ENCODE measurements around the gene TRIM73. TPM values are rescaled to one million over a fixed set of nuclear protein-coding genes. Genes with fewer than 3 reads are reported as not detected.
"Not testable (repeated sequence)": the region's sequence is repeated elsewhere in the genome, so short reads cannot be mapped to it uniquely, and the experiment has no call there.

Gene TRIM73
- total and polyA plus RNA-seq, 2 donors from 2014 or later: 3.8 to 4.3 TPM

DNA sequence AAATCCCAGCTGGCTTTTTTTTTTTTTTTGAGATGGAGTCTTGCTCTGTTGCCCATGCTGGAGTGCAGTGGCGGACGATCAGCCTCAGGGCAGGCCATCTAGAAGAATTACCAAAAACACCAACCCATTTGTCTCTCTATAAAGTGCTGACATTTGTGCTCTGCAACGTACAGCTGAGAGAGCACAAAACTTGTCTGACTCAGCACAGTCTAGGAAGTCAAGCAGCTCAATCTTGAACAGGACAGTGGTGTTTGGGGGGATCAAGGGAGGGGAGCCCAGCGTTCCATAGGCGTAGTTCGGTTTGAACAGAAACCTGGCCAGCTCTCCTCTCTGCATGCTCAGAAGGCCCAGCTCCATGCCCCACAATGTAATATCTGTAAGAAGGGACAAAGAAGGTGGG, 2.2 kb upstream of the TRIM73 start:
- not testable (repeated sequence) for FAIRE-seq

DNA sequence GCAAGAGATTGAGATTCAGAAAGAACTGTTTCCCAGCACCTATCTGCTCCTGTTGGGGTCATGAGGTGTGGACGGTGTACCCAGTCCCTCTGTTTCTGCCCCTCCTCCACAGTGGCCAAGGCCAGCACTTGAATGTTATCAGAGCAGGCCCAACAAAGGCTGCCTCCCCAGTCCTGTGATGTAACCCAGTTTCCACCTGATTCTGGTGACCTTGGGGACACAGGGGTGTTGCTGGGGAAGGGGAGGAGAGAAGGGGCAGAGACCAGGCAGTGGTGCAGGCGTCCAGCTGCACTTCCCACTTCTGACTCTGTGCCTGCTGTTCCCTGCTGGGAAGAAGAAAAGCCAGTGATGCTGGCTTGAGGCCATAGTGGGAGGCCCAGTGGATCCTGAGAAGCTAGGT, 2.4 kb downstream of the TRIM73 start:
- intact Hi-C loops (cut with DNase I): not testable (repeated sequence)

More for the DNA sequence above, 2.2 kb upstream of the TRIM73 start:
- H3K36me3 ChIP-seq (ENCODE audit: control insufficient read depth in 2 of 3, insufficient read depth in 3 of 3, low read length in 3 of 3); H3K9me3 ChIP-seq (ENCODE audit: control insufficient read depth in 2 of 3, insufficient read depth in 1 of 3, low read length in 3 of 3); H3K27me3 ChIP-seq (ENCODE audit: control insufficient read depth, insufficient read depth, low read length); intact Hi-C loops (cut with DNase I); H3K4me3 ChIP-seq (ENCODE audit: low read length in 3 of 3); H3K4me1 ChIP-seq (ENCODE audit: control insufficient read depth in 2 of 3, insufficient read depth in 2 of 3, low read depth in 1 of 3, low read length in 3 of 3); H3K9ac ChIP-seq (ENCODE audit: low read length in 3 of 3); DNase-seq; H3K27ac ChIP-seq (ENCODE audit: low read depth in 2 of 2, low read length in 2 of 2): not testable (repeated sequence)

DNA sequence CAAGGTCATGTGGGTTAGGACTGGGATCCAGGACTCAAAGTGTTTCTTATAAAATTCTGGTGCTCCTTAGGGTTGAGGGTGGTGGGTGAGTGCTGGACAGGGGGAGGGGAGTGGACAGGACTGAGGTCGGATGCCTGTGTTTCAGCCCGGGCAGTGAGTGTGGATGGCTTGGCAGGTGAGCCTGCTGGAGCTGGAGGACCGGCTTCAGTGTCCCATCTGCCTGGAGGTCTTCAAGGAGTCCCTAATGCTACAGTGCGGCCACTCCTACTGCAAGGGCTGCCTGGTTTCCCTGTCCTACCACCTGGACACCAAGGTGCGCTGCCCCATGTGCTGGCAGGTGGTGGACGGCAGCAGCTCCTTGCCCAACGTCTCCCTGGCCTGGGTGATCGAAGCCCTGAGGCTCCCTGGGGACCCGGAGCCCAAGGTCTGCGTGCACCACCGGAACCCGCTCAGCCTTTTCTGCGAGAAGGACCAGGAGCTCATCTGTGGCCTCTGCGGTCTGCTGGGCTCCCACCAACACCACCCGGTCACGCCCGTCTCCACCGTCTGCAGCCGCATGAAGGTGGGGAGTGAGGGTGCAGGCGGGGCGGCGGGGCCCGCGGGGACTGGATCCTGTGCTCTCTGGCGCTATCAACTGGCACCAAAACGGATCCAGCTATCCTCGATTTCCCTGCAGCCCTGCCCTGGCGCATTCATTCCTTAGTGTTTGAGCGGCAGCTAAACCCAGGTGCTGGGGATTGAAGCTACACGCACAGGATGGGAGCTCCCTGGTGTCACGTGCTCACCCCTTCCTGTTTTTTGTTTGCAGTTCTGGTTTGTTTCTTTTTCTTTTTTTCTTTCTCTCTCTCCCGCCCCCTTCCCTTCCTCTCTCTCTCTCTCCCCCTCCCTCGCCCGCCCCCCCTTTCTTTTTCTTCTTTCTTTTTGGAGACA, 3.6 kb downstream of the TRIM73 start:
- H3K36me3 ChIP-seq (ENCODE audit: control insufficient read depth in 2 of 3, insufficient read depth in 3 of 3, low read length in 3 of 3); H3K4me3 ChIP-seq (ENCODE audit: low read length in 3 of 3); H3K27ac ChIP-seq (ENCODE audit: low read depth in 2 of 2, low read length in 2 of 2); H3K27me3 ChIP-seq (ENCODE audit: control insufficient read depth, insufficient read depth, low read length); DNase-seq; FAIRE-seq; intact Hi-C loops (cut with DNase I); H3K9me3 ChIP-seq (ENCODE audit: control insufficient read depth in 2 of 3, insufficient read depth in 1 of 3, low read length in 3 of 3); H3K4me1 ChIP-seq (ENCODE audit: control insufficient read depth in 2 of 3, insufficient read depth in 2 of 3, low read depth in 1 of 3, low read length in 3 of 3); H3K9ac ChIP-seq (ENCODE audit: low read length in 3 of 3): not testable (repeated sequence)

More for the DNA sequence above, 2.4 kb downstream of the TRIM73 start:
- H3K27ac ChIP-seq (ENCODE audit: low read depth in 2 of 2, low read length in 2 of 2); H3K4me1 ChIP-seq (ENCODE audit: control insufficient read depth in 2 of 3, insufficient read depth in 2 of 3, low read depth in 1 of 3, low read length in 3 of 3); FAIRE-seq; DNase-seq; H3K27me3 ChIP-seq (ENCODE audit: control insufficient read depth, insufficient read depth, low read length); H3K9me3 ChIP-seq (ENCODE audit: control insufficient read depth in 2 of 3, insufficient read depth in 1 of 3, low read length in 3 of 3); H3K36me3 ChIP-seq (ENCODE audit: control insufficient read depth in 2 of 3, insufficient read depth in 3 of 3, low read length in 3 of 3); H3K4me3 ChIP-seq (ENCODE audit: low read length in 3 of 3); H3K9ac ChIP-seq (ENCODE audit: low read length in 3 of 3): not testable (repeated sequence)

DNA sequence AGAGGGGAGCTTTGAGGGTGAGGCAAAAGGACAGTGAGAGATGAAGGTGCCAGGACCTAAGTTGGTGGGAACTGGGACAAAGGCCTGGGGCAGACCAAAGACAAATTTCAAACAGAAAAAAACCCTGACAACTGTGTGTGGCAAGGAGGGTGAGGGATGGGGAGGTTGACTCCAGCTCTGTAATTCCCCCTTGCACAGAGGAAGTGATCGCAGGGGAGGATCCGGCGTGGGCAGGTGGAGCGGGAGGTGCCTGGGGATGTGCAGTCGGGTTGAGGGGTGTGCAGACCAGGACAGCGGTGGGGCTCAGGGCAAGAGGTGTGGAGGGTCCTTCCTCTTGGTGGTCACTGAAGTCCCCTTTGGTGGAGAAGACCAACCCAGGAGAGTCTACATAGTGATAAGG, 5.1 kb downstream of the TRIM73 start:
- FAIRE-seq; DNase-seq; H3K4me1 ChIP-seq (ENCODE audit: control insufficient read depth in 2 of 3, insufficient read depth in 2 of 3, low read depth in 1 of 3, low read length in 3 of 3); H3K4me3 ChIP-seq (ENCODE audit: low read length in 3 of 3); H3K9ac ChIP-seq (ENCODE audit: low read length in 3 of 3); H3K27ac ChIP-seq (ENCODE audit: low read depth in 2 of 2, low read length in 2 of 2); H3K9me3 ChIP-seq (ENCODE audit: control insufficient read depth in 2 of 3, insufficient read depth in 1 of 3, low read length in 3 of 3); H3K27me3 ChIP-seq (ENCODE audit: control insufficient read depth, insufficient read depth, low read length); intact Hi-C loops (cut with DNase I); H3K36me3 ChIP-seq (ENCODE audit: control insufficient read depth in 2 of 3, insufficient read depth in 3 of 3, low read length in 3 of 3): not testable (repeated sequence)

DNA sequence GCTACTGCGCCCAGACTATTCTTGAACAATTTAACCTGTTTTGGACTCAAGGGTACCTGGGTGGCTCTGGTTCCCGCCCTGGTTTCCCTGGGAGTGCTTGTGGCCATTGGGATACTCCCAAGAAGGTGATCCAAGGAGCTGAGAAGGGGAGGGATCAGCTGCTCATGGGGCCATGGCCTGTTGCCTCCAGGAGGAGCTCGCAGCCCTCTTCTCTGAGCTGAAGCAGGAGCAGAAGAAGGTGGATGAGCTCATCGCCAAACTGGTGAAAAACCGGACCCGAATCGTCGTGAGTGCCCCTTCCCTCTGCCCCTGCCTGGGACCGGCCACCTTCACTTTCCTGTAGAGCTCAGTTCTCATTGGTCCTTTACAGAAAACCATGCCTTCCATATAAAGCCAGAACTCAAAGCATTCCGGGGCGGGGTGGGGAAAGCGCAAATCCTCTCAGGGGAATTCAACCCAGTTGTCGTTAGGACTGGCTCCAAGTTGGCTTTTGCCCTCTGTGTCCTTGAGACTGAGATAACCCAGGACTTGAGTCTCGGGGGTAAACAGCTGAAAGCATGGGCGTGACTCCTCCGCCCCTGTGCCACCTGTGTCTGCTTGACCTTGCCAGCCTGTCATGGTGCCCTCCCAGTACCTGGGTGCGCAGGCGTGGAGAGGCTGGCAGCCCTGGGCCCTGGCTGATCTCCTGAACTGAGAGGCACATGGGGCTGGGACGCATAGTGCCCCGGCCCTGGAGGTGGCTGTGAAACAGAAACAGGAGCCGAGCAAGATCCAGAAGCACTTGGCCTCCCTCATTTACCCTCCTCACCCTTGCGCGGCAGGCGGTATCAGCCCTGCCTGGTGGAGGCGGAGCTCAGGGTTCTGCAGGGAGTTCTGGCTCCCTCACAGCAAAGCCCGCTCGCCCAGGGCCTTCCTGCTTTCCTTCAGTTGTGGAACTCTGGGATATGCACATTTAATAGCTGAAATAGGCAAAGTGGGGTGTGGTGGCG, 8.3 kb downstream of the TRIM73 start:
- H3K36me3 ChIP-seq (ENCODE audit: control insufficient read depth in 2 of 3, insufficient read depth in 3 of 3, low read length in 3 of 3); H3K4me1 ChIP-seq (ENCODE audit: control insufficient read depth in 2 of 3, insufficient read depth in 2 of 3, low read depth in 1 of 3, low read length in 3 of 3); H3K9me3 ChIP-seq (ENCODE audit: control insufficient read depth in 2 of 3, insufficient read depth in 1 of 3, low read length in 3 of 3); intact Hi-C loops (cut with DNase I); H3K27me3 ChIP-seq (ENCODE audit: control insufficient read depth, insufficient read depth, low read length); H3K27ac ChIP-seq (ENCODE audit: low read depth in 2 of 2, low read length in 2 of 2); FAIRE-seq; H3K4me3 ChIP-seq (ENCODE audit: low read length in 3 of 3); H3K9ac ChIP-seq (ENCODE audit: low read length in 3 of 3); DNase-seq: not testable (repeated sequence)

DNA sequence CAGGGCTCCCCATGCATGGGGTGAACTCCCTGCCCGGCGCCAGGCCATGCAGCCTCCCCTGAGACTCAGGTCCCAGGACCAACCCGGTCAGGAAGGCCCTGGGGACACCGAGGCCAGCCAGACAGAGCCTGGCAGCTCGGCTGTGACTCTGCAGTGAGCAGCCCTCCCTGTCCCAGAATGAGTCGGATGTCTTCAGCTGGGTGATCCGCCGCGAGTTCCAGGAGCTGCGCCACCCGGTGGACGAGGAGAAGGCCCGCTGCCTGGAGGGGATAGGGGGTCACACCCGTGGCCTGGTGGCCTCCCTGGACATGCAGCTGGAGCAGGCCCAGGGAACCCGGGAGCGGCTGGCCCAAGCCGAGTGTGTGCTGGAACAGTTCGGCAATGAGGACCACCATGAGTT, 9.2 kb downstream of the TRIM73 start:
- intact Hi-C loops (cut with DNase I); FAIRE-seq; H3K9ac ChIP-seq (ENCODE audit: low read length in 3 of 3); H3K4me1 ChIP-seq (ENCODE audit: control insufficient read depth in 2 of 3, insufficient read depth in 2 of 3, low read depth in 1 of 3, low read length in 3 of 3); DNase-seq; H3K4me3 ChIP-seq (ENCODE audit: low read length in 3 of 3); H3K27ac ChIP-seq (ENCODE audit: low read depth in 2 of 2, low read length in 2 of 2); H3K27me3 ChIP-seq (ENCODE audit: control insufficient read depth, insufficient read depth, low read length); H3K9me3 ChIP-seq (ENCODE audit: control insufficient read depth in 2 of 3, insufficient read depth in 1 of 3, low read length in 3 of 3); H3K36me3 ChIP-seq (ENCODE audit: control insufficient read depth in 2 of 3, insufficient read depth in 3 of 3, low read length in 3 of 3): not testable (repeated sequence)

DNA sequence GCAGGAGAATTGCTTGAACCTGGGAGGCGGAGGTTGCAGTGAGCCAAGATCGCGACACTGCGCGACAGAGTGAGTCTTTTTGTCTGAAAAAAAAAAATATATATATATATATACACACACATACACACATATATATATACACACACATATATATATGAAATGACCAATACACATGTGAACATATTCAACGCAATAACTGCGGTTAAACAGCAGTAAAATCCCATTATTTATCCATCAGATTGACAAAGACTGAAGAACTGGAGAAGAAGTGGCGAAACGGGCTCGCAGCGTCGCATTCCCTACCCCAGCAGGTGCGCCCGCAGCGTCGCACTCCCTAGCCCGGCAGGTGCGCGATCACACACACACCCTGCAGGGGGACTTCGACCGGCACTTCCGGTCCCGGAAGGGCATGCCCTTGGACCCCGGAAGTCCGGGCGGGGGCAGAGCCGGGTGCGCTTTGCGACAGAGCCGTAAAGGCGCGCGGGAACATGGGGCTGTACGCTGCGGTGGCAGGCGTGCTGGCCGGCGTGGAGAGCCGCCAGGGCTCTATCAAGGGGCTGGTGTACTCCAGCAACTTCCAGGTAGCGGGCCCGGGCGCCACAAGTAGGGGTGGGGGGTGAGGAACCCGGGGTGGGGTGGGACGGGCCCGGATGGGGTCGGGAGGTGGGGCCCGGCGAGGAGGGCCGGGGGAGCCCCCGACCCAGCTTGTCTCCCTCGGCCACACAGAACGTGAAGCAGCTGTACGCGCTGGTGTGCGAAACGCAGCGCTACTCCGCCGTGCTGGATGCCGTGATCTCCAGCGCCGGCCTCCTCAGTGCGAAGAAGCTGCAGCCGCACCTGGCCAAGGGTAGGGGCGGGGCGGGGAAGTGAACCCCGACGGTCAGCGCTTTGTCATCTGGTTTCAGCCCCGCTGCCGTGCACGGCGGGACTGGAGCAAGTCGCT, 14.7 kb downstream of the TRIM73 start:
- not testable (repeated sequence) for FAIRE-seq

More for the DNA sequence above, 14.7 kb downstream of the TRIM73 start:
- H3K4me3 ChIP-seq (ENCODE audit: low read length in 3 of 3); H3K4me1 ChIP-seq (ENCODE audit: control insufficient read depth in 2 of 3, insufficient read depth in 2 of 3, low read depth in 1 of 3, low read length in 3 of 3); H3K9me3 ChIP-seq (ENCODE audit: control insufficient read depth in 2 of 3, insufficient read depth in 1 of 3, low read length in 3 of 3); H3K27ac ChIP-seq (ENCODE audit: low read depth in 2 of 2, low read length in 2 of 2); intact Hi-C loops (cut with DNase I); H3K27me3 ChIP-seq (ENCODE audit: control insufficient read depth, insufficient read depth, low read length); H3K9ac ChIP-seq (ENCODE audit: low read length in 3 of 3); H3K36me3 ChIP-seq (ENCODE audit: control insufficient read depth in 2 of 3, insufficient read depth in 3 of 3, low read length in 3 of 3); DNase-seq: not testable (repeated sequence)
